Fibroblast of skin of left quadriceps (primary cell): ENCODE results near the gene AADAC.
"Not testable (repeated sequence)": the region's sequence is repeated elsewhere in the genome, so short reads cannot be mapped to it uniquely, and the experiment has no call there.

ENCODE experiments used
- DNase-seq, 2 experiments: peaks; one replicate each; pipeline ENCODE4 v3.0.0-alpha.2; 2013; ENCODE audit warnings: low read depth in 2 of 2

AADAC gene

DNA sequence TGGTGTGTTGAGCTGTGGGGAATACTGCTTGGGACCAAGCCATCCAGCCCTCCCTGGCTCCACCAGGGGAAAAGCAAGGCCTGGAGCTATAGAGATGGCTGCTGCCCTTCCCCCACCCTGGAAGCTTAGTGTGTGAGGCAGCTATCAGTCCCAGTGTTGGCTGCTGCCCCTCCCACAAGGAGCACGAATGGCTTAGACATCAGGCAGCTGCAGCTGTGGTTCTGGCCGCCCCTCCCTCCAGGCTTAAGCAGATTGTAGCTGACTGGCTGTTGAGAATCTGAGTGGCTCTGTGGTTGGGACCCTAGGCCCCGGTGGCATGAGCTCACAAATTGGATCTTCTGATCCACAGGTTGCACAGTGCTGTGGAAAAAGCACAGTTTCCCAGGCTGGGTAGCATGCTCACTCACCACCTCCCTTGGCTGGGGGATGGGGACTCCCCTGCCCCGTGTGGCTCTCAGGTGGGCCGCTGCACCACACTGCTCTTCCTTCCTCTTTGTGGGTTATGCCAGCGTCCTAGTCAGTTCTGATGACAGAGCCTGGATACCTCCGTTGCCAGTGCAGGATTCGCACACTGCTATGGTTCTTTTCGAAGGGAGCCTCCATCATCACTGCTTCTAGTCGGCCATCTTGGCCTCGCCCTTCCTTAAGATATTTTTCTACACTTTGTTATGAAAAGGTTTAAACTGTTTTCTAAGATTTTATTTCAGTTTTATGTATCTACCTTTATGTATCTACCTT, 38.3 kb downstream of the AADAC start:
- DNase-seq = no peak

DNA sequence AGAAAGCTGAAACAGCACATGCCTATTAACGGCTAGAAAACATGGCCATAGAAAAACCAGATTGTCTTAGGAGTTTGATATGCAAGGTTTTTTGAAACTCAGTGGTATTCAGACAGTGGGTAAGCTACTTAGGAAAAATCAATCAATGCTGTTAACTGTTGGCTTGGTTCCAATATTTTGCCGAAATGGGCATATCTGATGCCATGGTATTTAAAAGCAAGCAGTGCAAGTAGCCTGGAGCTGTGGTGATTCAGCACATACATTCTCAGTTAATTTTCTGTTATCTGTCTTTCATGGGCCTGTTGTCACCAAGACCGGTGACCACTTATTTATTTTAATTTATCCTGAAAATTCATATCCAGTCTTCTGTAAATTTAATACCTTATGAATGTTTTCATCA, 42.2 kb downstream of the AADAC start:
- no peak for DNase-seq

DNA sequence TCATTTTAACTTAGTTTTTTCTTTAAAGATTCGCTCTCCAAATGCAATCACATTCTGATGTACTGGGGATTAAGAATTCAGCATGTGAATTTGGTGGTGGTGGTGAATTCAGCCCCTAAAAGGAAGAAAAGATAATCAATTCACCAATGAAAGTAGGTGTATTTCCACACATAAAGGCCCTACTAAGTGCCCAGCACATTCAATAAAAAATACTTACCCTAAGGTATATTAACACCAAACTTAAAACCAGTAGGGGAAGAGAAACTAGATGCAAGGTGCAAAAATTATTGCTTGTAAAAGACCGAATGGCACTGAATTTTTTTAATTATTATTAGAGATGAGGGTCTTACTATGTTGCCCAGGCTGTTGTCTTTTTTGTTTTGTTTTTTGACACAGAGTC, 42.7 kb downstream of the AADAC start:
- DNase-seq = no peak

DNA sequence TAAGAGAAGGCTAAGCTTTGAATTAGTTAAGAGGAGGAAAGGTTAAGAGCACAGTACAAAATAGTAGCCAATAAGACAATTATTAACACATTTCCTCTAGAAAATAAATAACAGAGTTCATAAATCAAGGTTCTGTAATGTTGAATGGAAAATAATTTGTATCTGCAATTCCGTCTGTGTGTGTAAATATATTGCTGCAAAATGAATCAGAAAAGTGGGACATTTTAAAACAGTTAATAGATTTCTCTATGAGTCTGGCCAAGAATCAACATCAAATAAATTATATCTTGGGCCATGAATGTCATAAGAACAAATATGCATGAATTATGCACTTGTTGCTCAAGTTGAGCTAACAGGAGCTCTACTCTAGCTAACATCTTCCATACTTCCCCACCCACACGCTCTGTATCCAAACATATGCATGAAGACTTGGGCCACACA, 45.3 kb downstream of the AADAC start:
- no peak for DNase-seq

DNA sequence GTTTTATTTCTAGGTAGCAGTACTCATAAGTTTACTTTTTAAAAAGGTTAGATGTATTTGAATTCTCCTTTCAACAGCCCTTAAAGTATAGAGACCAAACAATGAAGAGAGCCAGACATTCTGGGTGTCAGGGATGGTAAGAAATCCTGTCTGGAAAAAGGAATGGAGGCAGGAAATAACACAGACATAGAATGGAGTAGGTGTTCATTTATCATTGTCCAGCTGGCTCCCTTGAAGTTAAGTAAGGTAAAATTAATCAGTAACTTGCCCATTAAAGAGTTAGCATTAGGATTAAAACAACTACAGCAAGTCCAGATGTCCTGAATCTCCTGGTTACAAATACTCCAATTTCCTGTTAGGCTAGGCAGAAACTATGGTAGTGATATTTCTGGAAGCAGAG, 46.0 kb downstream of the AADAC start:
- DNase-seq = no peak

DNA sequence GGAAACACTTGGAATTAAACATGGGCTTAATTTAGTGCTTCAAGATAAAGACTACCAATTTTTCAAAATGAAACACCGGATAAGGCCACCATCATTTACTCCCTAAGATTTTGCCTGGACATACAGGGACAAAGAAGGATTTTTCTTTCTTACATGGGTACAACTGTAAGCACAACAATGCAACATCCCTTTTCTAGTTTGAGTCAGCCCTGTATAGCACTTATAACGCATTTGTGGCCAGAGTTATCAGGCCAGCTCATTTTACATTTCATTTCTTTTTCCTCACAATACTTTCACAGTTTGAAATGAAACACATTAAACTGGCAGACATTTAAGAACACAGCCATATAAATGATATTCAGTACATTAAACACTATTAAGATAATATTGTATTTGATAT, 49.7 kb downstream of the AADAC start:
- DNase-seq = no peak

DNA sequence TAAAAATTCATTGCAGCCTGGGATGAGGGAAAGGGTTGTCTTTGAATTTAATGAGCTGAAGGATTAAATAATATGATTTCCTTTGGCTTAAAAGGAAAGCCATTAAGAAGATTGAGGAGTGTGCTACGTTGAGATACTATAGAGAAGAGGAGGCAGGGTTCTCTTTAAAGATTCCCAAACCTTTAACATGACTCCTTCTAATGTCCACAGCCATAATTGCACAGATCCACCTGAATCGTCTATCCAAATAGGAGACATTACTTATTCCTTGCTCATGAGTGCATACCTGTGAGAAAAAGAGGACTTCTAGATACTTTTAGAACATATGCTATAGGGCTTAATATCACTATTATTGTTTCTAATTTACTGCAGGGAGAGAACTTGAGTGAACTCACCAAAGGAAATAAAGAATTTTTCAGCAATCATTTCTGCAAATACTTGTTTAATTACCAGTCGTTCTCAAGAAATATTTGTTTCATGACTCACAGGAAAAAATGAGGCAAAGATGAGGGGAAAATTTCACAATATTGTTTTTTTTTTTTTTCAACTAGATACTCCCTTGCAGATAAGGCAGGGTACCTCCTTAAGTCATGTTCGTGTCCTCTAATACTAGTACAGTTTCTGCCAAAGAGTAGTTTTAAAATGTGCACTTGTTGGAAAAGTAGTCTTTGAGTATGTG, 50.6 kb downstream of the AADAC start:
- DNase-seq = peak; percentile 85 to 87

DNA sequence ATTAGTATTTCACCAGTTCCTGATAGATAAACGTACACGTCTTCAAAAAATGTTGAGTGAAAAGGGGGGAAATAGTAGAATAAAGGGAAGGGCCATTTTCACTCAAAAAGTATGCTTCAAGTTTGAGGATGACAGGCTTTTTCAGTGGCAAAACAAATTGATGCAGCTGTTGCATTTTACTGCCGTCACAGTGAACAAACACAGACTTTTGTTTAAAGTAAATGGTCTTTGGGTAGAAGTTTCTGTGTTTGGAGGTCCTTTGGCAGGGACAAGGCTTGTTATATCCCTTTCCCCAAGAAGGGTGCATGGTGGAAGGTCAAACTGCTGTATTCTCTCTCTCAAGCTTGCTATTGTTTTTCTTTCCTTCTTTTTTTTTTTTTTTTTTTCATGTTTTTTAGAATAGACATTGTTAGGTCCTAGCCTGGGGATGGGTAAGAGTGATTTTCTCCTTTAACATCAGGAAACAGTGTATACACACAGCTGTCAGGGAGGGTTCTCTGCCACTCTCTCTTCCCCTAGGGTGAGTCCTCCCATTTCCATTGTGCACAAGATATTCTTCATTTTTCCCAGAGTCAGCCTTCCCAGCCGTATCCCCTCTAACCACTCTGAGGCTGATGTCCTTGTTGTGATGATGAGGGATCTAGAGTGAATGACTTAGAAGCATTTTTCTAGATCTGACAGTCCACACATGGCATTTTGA, 52.9 kb downstream of the AADAC start:
- peak in 1 of 2 experiments; percentile 34 for DNase-seq

DNA sequence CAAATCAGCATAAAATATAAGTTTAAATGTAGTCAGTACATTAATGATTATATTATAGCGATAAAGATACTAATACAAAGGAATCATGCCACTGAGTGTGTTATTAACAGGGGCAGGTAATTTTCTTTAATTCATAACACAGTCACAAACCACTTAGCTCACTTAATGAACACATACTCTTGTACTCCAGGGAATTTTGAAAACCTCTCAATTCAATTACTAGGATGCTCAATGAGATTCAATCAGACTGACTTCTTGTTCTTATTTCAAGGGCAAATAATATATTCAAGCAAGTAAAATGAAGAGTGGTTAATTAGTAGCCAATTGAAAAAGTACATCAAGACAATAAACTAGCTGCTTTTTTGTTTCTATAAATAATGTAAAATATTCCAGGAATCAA, 53.8 kb downstream of the AADAC start:
- no peak for DNase-seq

DNA sequence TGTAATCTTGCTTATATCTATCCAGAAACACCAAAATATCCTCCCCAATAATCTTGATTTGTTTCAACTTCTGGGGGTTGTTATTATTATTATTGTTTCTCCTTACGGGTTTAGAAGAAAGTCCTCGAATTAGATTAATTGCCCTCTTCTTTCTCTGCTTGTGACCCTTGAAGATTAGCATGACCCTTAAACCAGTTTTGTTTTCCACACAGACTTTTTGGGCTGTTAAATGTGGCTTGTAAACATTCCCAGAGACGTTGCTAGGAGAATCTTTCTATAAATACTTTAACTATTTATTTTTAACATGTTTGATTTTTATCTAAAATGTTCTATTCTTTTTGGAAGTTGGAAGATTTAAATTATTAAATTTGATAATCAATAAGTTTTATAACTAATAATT, 55.3 kb downstream of the AADAC start:
- DNase-seq = no peak

DNA sequence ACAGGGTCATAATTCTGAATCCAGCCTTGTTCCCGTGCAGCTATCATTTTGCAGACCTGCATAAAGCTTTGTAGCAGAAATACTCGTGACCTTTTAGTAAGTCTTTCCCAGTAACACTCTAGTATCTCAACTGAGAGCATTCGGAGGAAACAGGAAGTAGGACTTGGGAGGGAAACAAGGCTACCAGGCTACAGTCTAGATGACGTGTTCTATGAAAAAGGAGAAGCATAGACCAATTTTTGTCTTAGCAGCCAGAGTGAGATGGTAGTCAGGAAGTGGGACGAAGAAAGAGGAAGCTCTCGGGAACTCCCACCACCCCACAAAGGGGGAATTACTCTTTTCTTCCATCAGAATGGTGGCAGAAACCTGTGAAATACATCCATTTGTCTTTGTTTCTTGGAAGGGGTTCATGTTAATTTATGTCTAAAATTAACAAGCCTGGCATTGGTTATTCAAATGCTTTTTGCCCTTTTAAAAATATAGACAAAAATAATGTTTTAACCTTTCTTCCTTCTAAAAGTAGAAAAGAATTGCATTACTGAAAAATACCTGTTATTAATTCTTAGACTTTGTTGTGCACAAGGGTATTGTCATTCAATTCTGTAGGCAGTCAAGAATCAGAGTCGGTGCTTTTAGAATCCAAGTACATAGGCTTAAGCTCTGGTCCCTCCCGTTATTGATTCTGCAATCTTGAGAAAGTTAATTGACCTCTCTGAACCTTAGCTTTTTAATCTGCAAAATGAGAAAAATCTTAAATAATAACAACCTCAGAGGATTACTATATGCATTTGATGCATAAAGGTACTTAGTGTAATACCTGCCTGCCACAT, 57.9 kb downstream of the AADAC start:
- DNase-seq = no peak

DNA sequence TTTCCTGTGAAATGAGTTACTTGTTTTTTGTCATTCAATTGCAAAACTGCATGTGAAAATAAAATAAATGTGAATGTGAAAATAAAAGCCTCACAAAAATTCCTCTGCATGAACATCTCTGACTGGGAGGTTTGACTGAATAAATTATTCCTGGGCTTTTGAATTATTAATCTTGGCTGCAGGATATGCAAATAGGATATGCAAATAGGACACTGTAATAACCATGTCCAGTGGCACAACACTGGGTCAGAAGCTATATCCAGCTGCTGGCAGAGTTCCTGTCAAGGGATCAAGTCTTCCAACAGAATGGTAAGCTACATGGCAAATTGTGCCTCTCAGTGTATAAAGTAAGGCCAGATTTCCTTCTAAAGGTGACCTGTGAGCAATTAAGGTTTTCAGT, 59.5 kb downstream of the AADAC start, which contains the start of gene SUCNR1:
Gene SUCNR1, plus strand, starts transcription at position 246 of the 400 bp plus-strand sequence. CDS start 6,250 bp downstream, outside the sequence.
- DNase-seq = no peak

DNA sequence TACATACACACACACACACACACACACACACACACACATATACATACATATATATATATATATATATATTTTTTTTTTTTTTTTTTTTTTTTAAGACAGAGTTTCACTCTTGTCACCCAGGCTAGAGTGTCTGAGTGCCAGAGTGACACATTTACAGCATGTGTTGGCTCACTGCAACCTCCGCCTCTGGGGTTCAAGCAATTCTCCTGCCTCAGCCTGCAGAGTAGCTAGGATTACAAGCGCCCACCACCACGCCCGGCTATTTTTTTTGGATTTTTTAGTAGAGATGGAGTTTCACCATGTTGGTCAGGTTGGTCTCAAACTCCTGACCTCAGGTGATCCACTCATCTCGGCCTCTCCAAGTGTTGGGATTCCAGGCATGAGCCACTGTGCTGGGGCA, 60.2 kb downstream of the AADAC start:
- DNase-seq = not testable (repeated sequence)

DNA sequence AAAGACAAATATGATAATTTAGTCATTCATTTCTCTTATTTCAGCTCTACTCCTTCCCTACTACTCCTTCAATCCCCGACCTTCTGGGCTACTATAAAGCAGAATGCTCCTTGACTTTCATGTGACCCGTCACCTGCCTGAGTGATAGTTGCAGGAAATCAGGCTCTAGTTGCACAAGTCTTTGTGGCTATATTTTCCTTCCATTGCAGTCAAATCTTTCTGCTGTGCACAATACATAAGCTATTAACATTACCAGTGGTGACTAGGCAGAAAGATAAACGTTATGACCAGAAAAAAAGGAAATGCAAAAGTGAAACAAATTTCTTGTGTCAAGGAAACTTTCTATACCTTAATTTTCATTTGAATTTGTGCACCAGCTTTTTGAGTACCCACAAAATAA, 61.8 kb downstream of the AADAC start:
- no peak for DNase-seq

DNA sequence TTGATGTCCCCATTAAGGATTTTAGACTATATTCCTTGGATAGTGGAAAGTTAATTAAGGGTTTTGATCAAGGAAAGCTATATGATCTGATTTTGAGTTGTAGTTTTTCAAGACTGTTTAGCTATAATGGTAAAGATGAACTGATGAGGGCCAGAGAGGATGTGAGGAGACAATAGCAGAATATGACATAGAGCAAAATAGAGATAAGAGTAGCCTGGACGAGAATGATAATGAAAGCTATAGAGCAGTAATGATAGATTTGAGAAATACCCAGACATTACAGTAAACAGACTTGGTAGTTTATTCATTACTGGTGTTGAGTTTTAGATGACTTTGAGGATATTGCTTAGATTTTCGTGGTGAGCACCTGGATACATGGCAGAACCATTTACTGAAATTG, 63.4 kb downstream of the AADAC start:
- DNase-seq = no peak
